Measurements from ENCODE around the gene NPPA. TPM values are rescaled to one million over a fixed set of nuclear protein-coding genes. Genes with fewer than 3 reads are reported as not detected.

NPPA gene
- total and polyA plus RNA-seq, 5 donors: 26,185 to 59,291 (median 42,849) TPM

DNA sequence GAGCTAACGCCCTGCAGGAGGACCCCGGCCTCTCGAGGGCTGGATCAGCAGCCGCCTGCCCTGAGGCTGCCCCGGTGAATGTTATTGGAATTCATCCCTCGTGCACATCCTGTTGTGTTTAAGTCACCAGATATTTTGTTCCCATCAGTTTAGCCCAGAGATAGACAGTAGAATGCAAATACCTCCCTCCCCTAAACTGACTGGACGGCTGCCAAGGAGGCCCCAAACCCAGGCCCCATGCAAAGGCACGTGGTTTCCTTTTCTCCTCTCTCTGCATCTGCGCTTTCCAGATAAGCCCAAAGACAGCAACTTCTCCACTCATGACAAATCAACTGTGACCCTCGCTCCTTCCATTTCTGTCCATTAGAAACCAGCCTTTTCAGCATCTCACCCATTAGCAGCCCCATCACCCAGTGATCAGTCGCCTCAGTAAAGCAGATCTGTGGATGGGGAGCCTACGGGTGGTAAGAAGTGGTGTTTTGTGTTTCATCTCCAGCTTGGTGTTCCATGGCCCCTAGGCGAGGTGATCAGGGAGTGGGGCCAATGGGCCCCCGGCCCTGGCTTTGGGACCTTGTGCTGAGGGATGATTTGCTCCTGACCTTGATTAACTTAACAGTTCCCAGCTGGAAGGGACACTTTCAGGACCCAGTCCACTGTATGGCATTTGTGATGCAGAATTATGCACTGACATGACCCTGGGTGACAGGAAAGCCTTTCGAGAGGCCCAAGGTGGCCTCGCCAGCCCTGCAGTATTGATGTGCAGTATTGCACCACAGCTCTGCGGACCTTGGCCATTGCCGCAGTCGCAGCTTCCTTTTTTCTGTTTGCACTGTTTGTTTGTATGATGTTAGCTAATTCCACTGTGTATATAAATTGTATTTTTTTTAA is 5.2 kb downstream of the NPPA start:
- ATAC-seq: peak; percentile 0 to 4
- WGBS: 43% methylated on average over 19 of the region's 19 CpGs
- no peak overlapping the region for H3K4me3 ChIP-seq (ENCODE audit: low read length)
- DNase-seq: peak; percentile 37 to 75 (median 74)
- H3K27me3 ChIP-seq (ENCODE audit: control insufficient read depth, insufficient read depth): no peaks in the 10 kb centered on the region
- H3K9me3 ChIP-seq (ENCODE audit: control insufficient read depth, low read length): no peaks in the 10 kb centered on the region
- peak overlapping the region; percentile 61 for H3K27ac ChIP-seq (ENCODE audit: low read length)
- intact Hi-C loops (cut with DNase I): no loop called here
- no peaks in the 10 kb centered on the region for H3K4me1 ChIP-seq (ENCODE audit: control insufficient read depth, insufficient read depth, low read length)

DNA sequence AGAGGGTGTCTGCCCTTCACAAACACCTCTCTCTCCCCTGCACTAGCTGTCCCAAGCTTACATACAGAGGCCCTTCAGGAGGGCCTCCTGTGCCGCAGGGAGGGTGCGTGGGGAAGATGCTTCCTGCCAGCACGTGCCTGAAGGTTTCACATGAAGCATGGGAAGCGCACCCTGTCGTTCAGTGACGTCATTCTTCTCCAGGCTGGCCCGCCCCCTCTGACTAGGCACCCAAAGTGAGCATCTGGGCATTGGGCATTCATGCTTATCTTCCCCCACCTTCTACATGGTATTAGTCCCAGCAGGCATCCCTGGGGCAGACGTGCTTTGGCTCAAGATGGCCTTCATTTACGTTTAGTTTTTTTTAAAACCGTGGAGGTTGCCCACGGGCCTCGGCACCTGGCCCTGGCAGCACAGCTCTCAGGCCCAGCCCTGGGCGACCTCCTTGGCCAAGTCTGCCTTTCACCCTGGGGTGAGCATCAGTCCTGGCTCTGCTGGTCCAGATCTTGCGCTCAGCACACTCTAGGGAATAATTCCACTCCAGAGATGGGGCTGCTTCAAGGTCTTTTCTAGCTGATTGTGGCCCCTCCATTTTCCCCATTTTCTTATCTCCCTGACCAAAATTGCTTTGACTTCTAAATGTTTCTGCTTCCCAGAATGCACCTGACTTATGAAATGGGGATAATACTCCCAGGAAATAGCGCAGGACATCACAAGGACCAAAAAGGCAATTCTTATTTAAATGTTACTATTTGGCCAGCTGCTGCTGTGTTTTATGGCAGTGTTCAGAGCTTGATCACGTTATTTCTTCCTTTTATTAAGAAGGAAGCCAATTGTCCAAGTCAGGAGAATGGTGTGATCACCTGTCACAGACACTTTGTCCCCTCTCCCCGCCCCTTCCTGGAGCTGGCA is 6.1 kb downstream of the NPPA start:
- 51% methylated on average over 17 of the region's 17 CpGs for WGBS

DNA sequence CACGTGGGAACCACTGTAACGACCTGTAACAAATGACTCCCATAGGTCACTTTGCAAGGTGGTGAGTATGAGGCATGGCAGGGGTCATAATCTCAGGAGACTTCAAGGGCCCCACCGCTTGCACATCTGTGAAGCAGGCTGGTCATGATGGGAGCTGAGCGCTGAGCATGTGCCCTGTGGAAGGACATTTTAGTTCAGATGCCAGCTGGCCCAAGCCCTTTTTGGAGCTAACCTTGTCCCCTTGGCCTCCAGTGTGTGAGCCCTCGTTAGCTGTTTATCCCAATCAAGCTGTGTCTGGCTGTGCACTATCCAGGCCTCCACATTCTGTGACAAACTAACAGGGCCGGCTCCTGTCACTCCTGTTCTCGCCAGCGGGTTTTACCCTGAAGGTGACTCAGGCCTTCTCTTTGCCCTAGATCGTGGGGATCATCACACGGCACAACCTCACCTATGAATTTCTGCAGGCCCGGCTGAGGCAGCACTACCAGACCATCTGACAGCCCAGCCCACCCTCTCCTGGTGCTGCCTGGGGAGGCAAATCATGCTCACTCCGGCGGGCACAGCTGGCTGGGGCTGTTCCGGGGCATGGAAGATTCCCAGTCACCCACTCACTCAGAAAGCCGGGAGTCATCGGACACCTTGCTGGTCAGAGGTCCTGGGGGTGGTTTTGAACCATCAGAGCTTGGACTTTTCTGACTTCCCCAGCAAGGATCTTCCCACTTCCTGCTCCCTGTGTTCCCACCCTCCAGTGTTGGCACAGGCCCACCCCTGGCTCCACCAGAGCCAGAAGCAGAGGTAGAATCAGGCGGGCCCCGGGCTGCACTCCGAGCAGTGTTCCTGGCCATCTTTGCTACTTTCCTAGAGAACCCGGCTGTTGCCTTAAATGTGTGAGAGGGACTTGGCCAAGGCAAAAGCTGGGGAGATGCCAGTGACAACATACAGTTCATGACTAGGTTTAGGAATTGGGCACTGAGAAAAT is 7.6 kb downstream of the NPPA start:
- ATAC-seq (peak in 1 of 2 donors; percentile 3), DNase-seq (peak; percentile 38 to 73 (median 73))
- intact Hi-C loops (cut with DNase I): loop anchor here in 3 of 4 donors (2.0 to 10.0 kb wide), 5 partner anchors 52 to 185 kb away; no protein-coding TSS in a partner anchor
- Histone ChIP-seq H3K4me3 (ENCODE audit: low read length) (no peak overlapping the region), H3K9me3 (ENCODE audit: control insufficient read depth, low read length) (no peaks in the 10 kb centered on the region), H3K27ac (ENCODE audit: low read length) (peak overlapping the region; percentile 85), H3K27me3 (ENCODE audit: control insufficient read depth, insufficient read depth) (no peaks in the 10 kb centered on the region), H3K4me1 (ENCODE audit: control insufficient read depth, insufficient read depth, low read length) (no peaks in the 10 kb centered on the region)
- WGBS: 63% methylated on average over 20 of the region's 20 CpGs

More for the DNA sequence above, 6.1 kb downstream of the NPPA start:
- Histone ChIP-seq H3K27ac (ENCODE audit: low read length) (peak overlapping the region; percentile 65), H3K4me1 (ENCODE audit: control insufficient read depth, insufficient read depth, low read length) (no peaks in the 10 kb centered on the region), H3K9me3 (ENCODE audit: control insufficient read depth, low read length) (no peaks in the 10 kb centered on the region), H3K4me3 (ENCODE audit: low read length) (no peak overlapping the region), H3K27me3 (ENCODE audit: control insufficient read depth, insufficient read depth) (no peaks in the 10 kb centered on the region)
- intact Hi-C loops (cut with DNase I): no loop called here
- DNase-seq (peak; percentile 46 to 72 (median 66)), ATAC-seq (peak; percentile 5 to 7)

DNA sequence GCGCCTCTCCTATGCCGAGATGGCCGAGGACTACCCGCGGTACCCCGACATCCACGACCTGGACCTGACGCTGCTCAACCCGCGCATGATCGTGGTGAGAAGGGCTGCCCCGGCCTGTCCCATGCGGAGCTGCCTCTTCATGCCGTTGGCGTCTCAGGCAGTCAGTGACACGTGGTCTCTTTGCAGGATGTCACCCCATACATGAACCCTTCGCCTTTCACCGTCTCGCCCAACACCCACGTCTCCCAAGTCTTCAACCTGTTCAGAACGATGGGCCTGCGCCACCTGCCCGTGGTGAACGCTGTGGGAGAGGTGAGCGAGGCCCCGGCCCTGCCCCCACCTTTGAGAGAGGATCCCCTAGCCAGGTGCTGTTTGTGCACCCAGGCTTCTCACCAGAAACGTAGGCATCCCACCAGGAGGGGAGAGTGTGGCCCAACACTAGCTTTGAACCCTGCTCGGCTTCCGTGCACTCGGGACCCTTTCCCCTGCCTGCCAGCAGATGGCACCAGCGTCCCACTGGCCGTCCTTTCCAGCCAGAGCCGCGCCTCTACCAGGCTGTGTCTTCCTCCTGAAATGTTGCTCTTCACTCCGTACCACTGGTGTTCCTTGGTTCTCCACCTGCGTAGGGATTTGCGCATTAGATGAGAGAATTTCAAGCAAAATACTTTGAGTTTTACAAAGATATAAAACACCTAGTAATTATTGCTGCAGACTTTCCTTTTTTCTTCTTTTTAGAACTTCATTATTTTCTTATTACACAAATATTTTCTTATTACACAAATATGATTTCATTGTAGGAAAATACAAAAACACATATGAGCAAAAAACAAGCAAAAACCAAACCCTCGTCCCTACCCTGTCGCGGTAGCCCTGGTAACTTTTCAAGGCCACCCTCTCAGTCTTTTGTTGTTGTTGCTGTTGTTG is 9.0 kb downstream of the NPPA start:
- Histone ChIP-seq H3K27me3 (ENCODE audit: control insufficient read depth, insufficient read depth) (no peaks in the 10 kb centered on the region), H3K4me3 (ENCODE audit: low read length) (no peak overlapping the region), H3K27ac (ENCODE audit: low read length) (no peak overlapping the region), H3K9me3 (ENCODE audit: control insufficient read depth, low read length) (no peaks in the 10 kb centered on the region), H3K4me1 (ENCODE audit: control insufficient read depth, insufficient read depth, low read length) (no peaks in the 10 kb centered on the region)
- ATAC-seq: peak; percentile 47 to 50
- intact Hi-C loops (cut with DNase I): loop anchor here (1.0 to 10.0 kb wide), 6 partner anchors 54 to 186 kb away; no protein-coding TSS in a partner anchor
- DNase-seq: peak; percentile 75 to 91 (median 88)
- 62% methylated on average over 40 of the region's 40 CpGs for WGBS

DNA sequence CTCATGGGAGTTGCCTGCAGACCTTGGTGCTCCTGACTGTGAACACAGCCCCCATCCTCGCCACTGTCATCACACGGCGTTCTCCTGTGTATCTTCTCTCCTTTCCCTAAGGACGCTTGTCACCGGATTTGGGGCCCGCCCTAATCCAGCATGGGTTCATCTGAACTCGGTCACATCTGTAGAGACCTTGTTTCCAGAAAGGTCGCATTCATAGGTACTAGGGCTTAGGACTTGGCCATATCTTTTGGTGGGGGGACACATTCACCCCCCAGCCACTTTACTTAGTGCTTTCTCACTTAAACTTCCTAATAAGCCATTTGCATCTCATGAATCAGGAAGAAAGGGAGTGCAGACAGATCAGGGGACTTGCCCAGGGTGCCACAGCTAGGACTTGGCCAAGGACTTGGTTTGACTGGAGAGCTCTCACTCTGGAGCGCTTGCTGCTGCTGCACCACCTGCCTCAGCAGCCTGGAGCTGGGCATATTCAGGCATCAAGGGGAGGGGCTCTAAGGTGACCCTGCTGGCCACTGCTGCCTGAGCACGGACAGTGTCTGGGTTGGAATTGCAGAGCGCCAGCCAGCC is 9.7 kb downstream of the NPPA start:
- H3K9me3 ChIP-seq (ENCODE audit: control insufficient read depth, low read length): no peaks in the 10 kb centered on the region
- WGBS: 87% methylated on average over 11 of the region's 11 CpGs
- ATAC-seq (no peak), DNase-seq (no peak)
- H3K27ac ChIP-seq (ENCODE audit: low read length): no peak overlapping the region
- H3K27me3 ChIP-seq (ENCODE audit: control insufficient read depth, insufficient read depth): no peaks in the 10 kb centered on the region
- no peaks in the 10 kb centered on the region for H3K4me1 ChIP-seq (ENCODE audit: control insufficient read depth, insufficient read depth, low read length)
- H3K4me3 ChIP-seq (ENCODE audit: low read length): no peak overlapping the region
- intact Hi-C loops (cut with DNase I): loop anchor here (1.0 to 10.0 kb wide), 6 partner anchors 54 to 187 kb away; no protein-coding TSS in a partner anchor

DNA sequence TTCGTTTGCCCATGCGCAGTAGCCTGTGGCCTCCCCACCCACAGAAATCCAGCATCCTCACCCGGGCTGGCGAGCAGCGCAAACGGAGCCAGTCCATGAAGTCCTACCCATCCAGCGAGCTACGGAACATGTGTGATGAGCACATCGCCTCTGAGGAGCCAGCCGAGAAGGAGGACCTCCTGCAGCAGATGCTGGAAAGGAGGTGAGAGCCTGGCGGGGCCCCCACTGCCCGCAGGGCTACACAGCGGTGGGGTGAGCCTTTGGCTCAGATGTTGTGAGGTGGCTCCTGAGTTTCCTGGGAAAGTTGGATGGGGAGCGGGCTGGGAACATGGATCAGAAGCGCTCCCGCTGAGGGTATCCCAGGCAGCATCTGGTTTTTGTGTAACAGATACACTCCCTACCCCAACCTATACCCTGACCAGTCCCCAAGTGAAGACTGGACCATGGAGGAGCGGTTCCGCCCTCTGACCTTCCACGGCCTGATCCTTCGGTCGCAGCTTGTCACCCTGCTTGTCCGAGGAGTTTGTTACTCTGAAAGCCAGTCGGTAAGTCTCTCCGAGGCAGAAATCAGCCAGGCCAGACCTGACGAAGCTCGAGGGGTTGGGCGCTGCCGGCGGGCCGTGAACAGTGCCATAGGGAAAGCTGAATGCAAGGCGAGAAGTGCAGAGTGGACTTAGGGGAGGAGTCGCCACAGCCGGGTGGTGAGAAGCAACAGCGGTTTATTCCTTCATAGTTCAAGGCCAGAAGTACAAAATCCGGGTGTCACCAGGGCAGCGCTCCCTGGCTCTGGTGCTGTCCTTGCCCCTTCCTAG is 10.4 kb downstream of the NPPA start:
- intact Hi-C loops (cut with DNase I): loop anchor here in 2 of 4 donors (5.0 to 10.0 kb wide), 4 partner anchors 55 to 188 kb away; no protein-coding TSS in a partner anchor
- 88% methylated on average over 36 of the region's 36 CpGs for WGBS

DNA sequence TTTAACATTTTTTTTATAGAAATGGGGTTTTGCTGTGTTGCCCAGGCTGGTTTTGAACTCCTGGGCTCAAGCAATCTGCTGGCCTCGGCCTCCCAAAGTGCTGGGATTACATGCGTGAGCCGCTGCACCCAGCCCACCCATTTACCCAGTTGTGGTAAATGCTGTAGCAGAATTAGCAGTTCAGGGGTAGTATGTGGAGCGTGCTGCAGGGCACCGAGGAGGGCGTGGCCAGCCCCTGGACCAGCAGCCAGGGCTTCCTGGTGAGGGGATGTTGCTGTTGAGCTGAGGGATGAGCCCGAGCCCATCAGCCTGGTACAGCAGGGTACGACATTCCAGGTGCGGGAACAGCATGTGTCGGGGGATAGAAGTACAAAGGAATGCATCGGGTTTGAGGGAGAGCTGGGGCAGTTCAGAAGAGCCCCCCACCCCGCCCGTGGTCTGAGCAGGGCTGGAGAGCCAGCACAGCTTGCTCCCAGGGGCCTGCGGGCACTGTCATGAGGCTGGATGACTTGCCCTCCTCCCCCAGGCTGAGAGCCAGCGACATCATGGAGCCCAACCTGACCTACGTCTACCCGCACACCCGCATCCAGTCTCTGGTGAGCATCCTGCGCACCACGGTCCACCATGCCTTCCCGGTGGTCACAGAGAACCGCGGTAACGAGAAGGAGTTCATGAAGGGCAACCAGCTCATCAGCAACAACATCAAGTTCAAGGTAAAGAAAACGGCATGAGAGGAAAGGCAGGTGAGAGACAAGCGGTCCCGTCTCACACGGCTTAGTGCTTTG is 11.9 kb downstream of the NPPA start:
- no peak overlapping the region for H3K4me3 ChIP-seq (ENCODE audit: low read length)
- intact Hi-C loops (cut with DNase I): loop anchor here in 2 of 4 donors (5.0 to 10.0 kb wide), 4 partner anchors 57 to 189 kb away; no protein-coding TSS in a partner anchor
- H3K27me3 ChIP-seq (ENCODE audit: control insufficient read depth, insufficient read depth): no peaks in the 10 kb centered on the region
- no peaks in the 10 kb centered on the region for H3K9me3 ChIP-seq (ENCODE audit: control insufficient read depth, low read length)
- no peak overlapping the region for H3K27ac ChIP-seq (ENCODE audit: low read length)
- no peaks in the 10 kb centered on the region for H3K4me1 ChIP-seq (ENCODE audit: control insufficient read depth, insufficient read depth, low read length)
- 91% methylated on average over 28 of the region's 28 CpGs for whole genome bisulfite sequencing
- no peak for ATAC-seq
- no peak for DNase-seq

More for the DNA sequence above, 10.4 kb downstream of the NPPA start:
- Histone ChIP-seq H3K27ac (ENCODE audit: low read length) (no peak overlapping the region), H3K27me3 (ENCODE audit: control insufficient read depth, insufficient read depth) (no peaks in the 10 kb centered on the region), H3K9me3 (ENCODE audit: control insufficient read depth, low read length) (no peaks in the 10 kb centered on the region), H3K4me3 (ENCODE audit: low read length) (no peak overlapping the region), H3K4me1 (ENCODE audit: control insufficient read depth, insufficient read depth, low read length) (no peaks in the 10 kb centered on the region)
- ATAC-seq: no peak
- DNase-seq: no peak

DNA sequence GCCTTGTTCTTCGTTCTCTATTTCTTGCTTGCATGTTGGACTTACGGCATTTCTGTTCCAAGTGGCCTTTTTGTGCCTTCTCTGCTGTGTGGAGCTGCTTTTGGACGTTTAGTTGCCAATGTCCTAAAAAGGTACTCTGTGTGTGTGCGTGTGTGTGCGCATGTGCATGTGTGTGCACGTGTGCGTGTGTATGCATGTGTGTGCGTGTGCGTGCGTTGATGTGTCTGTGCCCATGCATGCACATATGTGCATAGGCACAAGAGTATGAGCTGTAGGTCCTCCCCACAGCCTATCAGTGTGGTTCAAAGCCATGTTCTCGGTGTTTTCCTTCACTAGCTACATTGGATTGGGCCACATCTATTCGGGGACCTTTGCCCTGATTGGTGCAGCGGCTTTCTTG is 13.7 kb downstream of the NPPA start:
- H3K4me3 ChIP-seq (ENCODE audit: low read length): no peak overlapping the region
- no peaks in the 10 kb centered on the region for H3K9me3 ChIP-seq (ENCODE audit: control insufficient read depth, low read length)
- no peak overlapping the region for H3K27ac ChIP-seq (ENCODE audit: low read length)
- DNase-seq (no peak), ATAC-seq (no peak)
- H3K27me3 ChIP-seq (ENCODE audit: control insufficient read depth, insufficient read depth): no peaks in the 10 kb centered on the region
- WGBS: 93% methylated on average over 13 of the region's 13 CpGs
- intact Hi-C loops (cut with DNase I): loop anchor here in 2 of 4 donors (10.0 kb wide), 3 partner anchors 131 to 191 kb away; no protein-coding TSS in a partner anchor
- no peaks in the 10 kb centered on the region for H3K4me1 ChIP-seq (ENCODE audit: control insufficient read depth, insufficient read depth, low read length)
